ENCODE results near the gene KCNA10.
A peak's percentile ranks its signal among the peaks of the same experiment; 100 is the strongest.

The KCNA10 gene

DNA sequence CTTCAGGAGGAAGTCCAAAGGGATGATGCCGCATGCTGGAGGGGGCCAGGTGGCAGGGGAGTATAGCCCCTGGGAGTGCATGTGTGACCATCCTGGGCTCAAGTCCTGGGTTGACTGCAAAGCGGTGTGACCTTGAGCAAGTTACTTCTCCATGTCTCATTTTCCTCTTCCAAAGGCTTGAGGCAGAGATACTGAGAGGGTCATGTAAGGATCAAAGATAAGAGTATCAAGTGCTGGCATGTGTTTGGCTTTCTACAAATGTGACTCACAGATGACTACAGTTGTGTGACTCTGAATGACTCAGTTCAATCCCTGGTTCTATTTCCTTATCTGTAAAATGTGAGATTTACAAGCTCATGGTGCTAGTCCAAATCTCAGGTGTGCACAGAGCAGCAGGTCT is 41.9 kb downstream of the KCNA10 start (continued):
- TF ChIP-seq HOXD13 (CRISPR knock-in tag; IDR thresholded peaks at IDR 0.05; ENCODE audit: borderline replicate concordance) (no peak), KLF9 (tag by site-specific recombination; IDR thresholded peaks at IDR 0.05; ENCODE audit: low read depth) (no peak), PRDM6 (tag by site-specific recombination; IDR thresholded peaks at IDR 0.05) (no peak), YY1 (tag by site-specific recombination; IDR thresholded peaks at IDR 0.05) (no peak), TRIM28 (IDR thresholded peaks at IDR 0.05; ENCODE audit: borderline replicate concordance, low read length) (no peak), HOXA7 (CRISPR knock-in tag; IDR thresholded peaks at IDR 0.05; ENCODE audit: borderline replicate concordance) (no peak), ZNF513 (tag by site-specific recombination; IDR thresholded peaks at IDR 0.05) (no peak), ZNF623 (tag by site-specific recombination; IDR thresholded peaks at IDR 0.05) (no peak), TSHZ1 (tag by site-specific recombination; IDR thresholded peaks at IDR 0.05; ENCODE audit: borderline replicate concordance) (no peak), ZNF571 (tag by site-specific recombination; IDR thresholded peaks at IDR 0.05) (no peak), EGR2 (tag by site-specific recombination; IDR thresholded peaks at IDR 0.05; ENCODE audit: low read depth) (no peak), ATF2 (tag by site-specific recombination; IDR thresholded peaks at IDR 0.05; ENCODE audit: low read depth) (no peak), INSM2 (tag by site-specific recombination; IDR thresholded peaks at IDR 0.05) (peak; percentile 95), ZNF274 (IDR thresholded peaks at IDR 0.05; ENCODE audit: low read length) (no peak), ZNF274 (tag by site-specific recombination; IDR thresholded peaks at IDR 0.05; ENCODE audit: borderline replicate concordance) (no peak), ZNF658 (tag by site-specific recombination; IDR thresholded peaks at IDR 0.05) (no peak), ZNF311 (tag by site-specific recombination; IDR thresholded peaks at IDR 0.05; ENCODE audit: borderline replicate concordance) (no peak), ZNF629 (tag by site-specific recombination; IDR thresholded peaks at IDR 0.05) (peak; percentile 84), ZNF610 (tag by site-specific recombination; IDR thresholded peaks at IDR 0.05; ENCODE audit: borderline replicate concordance) (no peak), ZFP69B (tag by site-specific recombination; IDR thresholded peaks at IDR 0.05) (no peak), ZNF777 (tag by site-specific recombination; IDR thresholded peaks at IDR 0.05; ENCODE audit: borderline replicate concordance) (no peak), ZBTB1 (tag by site-specific recombination; IDR thresholded peaks at IDR 0.05) (no peak), ZNF155 (tag by site-specific recombination; IDR thresholded peaks at IDR 0.05) (no peak), ZNF114 (tag by site-specific recombination; IDR thresholded peaks at IDR 0.05) (no peak), KLF8 (tag by site-specific recombination; IDR thresholded peaks at IDR 0.05) (peak; percentile 56), ZNF223 (tag by site-specific recombination; IDR thresholded peaks at IDR 0.05) (no peak), ZNF24 (tag by site-specific recombination; IDR thresholded peaks at IDR 0.05) (no peak), ZNF624 (tag by site-specific recombination; IDR thresholded peaks at IDR 0.05) (no peak)
- TF ChIP-seq, protein P1, sequence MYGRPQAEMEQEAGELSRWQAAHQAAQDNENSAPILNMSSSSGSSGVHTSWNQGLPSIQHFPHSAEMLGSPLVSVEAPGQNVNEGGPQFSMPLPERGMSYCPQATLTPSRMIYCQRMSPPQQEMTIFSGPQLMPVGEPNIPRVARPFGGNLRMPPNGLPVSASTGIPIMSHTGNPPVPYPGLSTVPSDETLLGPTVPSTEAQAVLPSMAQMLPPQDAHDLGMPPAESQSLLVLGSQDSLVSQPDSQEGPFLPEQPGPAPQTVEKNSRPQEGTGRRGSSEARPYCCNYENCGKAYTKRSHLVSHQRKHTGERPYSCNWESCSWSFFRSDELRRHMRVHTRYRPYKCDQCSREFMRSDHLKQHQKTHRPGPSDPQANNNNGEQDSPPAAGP (tag by site-specific recombination; IDR thresholded peaks at IDR 0.05): peak; percentile 66
- TF ChIP-seq, protein P2, sequence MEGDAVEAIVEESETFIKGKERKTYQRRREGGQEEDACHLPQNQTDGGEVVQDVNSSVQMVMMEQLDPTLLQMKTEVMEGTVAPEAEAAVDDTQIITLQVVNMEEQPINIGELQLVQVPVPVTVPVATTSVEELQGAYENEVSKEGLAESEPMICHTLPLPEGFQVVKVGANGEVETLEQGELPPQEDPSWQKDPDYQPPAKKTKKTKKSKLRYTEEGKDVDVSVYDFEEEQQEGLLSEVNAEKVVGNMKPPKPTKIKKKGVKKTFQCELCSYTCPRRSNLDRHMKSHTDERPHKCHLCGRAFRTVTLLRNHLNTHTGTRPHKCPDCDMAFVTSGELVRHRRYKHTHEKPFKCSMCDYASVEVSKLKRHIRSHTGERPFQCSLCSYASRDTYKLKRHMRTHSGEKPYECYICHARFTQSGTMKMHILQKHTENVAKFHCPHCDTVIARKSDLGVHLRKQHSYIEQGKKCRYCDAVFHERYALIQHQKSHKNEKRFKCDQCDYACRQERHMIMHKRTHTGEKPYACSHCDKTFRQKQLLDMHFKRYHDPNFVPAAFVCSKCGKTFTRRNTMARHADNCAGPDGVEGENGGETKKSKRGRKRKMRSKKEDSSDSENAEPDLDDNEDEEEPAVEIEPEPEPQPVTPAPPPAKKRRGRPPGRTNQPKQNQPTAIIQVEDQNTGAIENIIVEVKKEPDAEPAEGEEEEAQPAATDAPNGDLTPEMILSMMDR (tag by site-specific recombination; IDR thresholded peaks at IDR 0.05): no peak
